Mammary epithelial cell (primary cell): Measurements from ENCODE around the gene TRMT1.

Source experiments
- CTCF ChIP-seq, 2 donors: IDR thresholded peaks in 1 of 2; conservative IDR thresholded peaks in 1 of 2; 2 replicates each; pipeline ENCODE4 v1.5.1; 2011 to 2012; ENCODE audit warnings: inconsistent platforms in 2 of 2, low read length in 2 of 2, mild to moderate bottlenecking in 2 of 2, control low read depth in 1 of 2, low read depth in 1 of 2; ENCODE audit not compliant: insufficient read depth in 1 of 2; ENCODE audit errors: extremely low read depth in 1 of 2
- EZH2 ChIP-seq: IDR thresholded peaks from 2 replicates; pipeline ENCODE4 v1.6.1; 2012; ENCODE audit warnings: low read length, inconsistent platforms, borderline replicate concordance

- TF ChIP-seq CTCF (conservative IDR thresholded peaks at IDR 0.05 in 1 of 2, IDR thresholded peaks at IDR 0.05 in 1 of 2; ENCODE audit: extremely low read depth in 1 of 2, insufficient read depth in 1 of 2, low read depth in 1 of 2, low read length in 2 of 2) (no peak), EZH2 (no peak)
These were observed 32.9 kb downstream of the TRMT1 start for GRCh38 chr19:13083627-13084026.
